Cortex of kidney (tissue), 1 donor: ENCODE measurements around the gene EML4.
"Not testable (repeated sequence)": the region's sequence is repeated elsewhere in the genome, so short reads cannot be mapped to it uniquely, and the experiment has no call there.

Experiments used
- DNase-seq: peaks from one replicate; lab custom pipeline; 2025; lab: John Stamatoyannopoulos, UW

EML4 gene

DNA sequence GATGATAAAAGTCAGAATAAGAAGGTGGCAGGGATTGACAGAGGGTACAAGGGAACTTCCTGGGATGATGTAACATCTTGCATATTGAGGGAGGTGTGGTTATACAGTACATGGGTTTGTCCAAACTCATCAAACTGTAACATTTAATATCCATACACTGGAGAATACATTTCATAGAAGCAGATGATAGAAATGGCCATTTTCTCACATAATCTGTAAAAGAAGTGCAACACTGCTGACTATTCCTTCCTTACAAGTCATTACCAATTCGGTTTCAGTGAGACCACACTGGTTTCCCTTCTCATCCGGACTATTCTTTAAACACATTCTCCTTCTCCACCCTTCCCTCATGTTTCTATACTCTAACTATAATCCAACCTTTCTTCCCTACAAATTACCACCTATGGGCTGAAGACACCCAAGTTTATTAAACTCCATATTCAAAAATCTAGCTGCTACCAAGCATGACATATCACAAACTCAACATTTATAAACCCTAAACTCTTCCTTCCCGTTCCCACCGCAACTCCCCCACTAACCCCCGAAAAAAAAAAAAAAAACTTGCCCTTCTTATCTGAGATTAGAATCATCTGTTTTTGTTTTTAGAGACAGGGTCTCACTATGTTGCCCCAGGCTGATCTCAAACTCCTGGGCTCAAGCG, 190.3 kb downstream of the EML4 start:
- DNase-seq = no peak

- DNase-seq = no peak
Measured at GRCh38 chr2:42359965-42360483, 190.9 kb downstream of the EML4 start.

DNA sequence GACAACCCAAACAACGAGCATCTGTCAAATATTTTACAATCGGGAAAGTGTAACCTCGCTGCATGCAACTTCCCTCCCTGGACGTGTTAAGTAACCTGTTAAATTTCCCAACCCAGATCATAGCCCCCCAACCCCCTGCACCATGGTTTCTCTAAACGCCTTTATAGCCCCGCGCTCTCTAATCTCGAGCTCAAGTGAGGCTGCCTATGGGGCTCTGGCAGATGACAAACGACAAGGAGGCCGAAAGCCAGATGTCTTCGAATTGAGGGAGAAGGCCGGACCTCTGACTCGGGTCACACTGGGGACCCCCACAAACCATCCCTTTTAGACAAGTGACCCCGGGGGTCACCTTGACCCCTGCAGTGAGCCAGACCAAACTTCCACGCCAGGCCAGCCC, 191.3 kb downstream of the EML4 start:
- no peak for DNase-seq

GRCh38 chr2:42360890-42361727, 192.0 kb downstream of the EML4 start, which contains the start of gene COX7A2L:
COX7A2L (minus strand) TSS chr2:42361217; CDS start chr2:42361161, 56 bp downstream.
- peak; percentile 84 for DNase-seq

GRCh38 chr2:42361728-42362283, 192.7 kb downstream of the EML4 start:
- DNase-seq = no peak

- DNase-seq = no peak
Measured at GRCh38 chr2:42363413-42363812, 194.3 kb downstream of the EML4 start.

DNA sequence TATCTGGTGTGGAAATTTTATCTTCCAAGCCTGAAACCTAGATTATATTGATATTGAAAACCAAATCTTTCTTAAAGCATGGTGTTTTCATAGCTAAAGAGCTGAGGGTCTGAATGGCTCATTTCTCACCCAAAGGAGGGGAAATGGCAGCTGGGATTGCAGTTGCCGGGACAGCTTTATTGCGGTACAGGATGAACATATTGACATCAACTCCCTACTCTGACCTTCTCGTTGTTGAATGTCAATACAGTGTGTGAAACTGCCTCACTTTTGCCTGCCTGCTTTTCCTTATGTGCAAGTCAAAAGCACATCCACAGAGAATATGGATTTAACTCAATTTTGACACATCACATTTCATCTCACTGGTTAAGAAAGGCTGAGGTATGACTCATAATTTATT, 195.5 kb downstream of the EML4 start:
- DNase-seq = no peak

DNA sequence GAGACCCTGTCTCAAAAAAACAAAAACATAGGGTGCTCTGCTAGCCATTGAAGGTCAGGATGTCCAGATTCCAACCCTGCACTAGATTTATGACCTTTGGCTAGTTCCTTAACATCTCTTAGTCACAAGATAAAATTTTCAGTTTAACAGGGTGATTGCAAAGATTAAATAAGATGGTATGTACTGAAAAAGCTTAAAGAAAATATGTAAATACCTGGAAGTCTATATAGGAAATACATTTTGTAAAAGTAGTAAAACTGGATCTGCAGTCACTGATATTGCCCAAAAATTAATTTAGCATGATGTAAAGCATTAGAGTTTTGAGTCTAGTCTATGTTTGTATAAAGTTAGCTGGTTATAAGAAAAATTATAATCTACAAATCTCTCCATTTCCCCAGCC, 197.3 kb downstream of the EML4 start:
- DNase-seq = no peak

- no peak for DNase-seq
Measured at GRCh38 chr2:42367835-42368234, 198.7 kb downstream of the EML4 start.

DNA sequence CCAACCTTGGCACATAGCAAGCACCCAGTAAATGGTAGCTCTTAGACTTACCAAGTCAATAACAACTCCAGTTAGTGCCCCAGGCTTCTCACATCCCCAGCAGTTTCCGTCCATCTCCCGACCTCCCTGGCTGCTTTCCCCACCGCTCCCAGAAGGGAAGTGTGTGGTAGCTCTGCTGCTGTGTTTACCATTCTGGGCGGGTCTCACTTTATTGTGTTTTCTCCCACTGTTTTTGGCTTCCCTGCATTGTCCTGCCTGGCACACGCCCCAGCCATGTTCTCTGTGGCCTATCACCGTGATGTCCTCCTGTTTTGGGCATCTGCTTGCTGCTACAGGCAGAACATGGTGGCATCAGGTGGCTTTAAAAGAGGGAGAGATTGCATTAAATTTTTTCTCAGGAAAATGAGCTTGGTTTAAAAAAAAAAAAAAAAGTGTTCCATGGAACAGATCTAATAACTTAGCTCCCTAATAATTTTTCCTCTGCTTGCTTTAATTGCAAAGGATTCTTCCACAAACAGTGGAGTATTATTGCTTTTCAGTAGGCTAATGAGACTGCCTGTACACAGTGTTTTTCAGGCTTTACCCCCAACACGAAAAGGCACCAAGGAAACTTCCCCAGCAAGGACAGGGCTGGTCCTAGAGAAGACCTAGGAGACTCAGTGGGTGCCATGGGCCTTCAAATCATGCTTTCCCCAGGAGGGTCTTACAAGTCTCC, 199.8 kb downstream of the EML4 start:
- no peak for DNase-seq

DNA sequence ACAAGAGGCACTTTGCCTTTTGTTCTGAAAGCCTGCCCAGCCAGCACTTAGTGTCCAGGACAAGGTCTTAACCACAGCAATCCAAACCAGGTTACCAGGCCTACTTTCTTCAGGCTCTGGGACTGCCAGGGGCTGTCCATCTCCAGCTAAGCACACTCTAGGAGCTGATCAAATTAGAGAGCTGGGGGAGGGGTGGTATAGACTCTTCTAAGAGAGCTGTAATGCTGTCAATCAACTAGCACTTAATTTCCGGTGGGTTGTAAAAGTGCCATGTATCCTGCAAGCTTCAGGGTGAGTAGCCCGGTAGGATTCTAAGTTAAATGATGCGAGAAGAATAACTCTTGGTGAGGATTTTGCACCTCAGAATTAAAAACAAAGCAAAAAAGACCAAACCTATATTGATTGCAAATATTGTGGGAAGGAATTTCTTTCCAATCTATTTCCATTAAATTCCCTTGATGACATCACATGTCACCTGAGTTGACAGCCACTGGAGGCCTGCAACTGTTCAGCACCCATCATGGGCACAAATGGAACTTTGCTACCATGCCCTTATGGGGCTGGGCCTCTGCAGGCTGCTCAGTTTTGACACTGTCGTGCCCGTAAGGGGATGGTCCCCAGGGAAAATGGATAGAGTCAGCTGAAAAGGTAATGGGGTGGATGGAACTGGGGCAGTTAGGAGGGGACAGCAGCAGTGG, 200.5 kb downstream of the EML4 start:
- no peak for DNase-seq

GRCh38 chr2:42371611-42372473, 202.7 kb downstream of the EML4 start:
- DNase-seq = no peak

DNA sequence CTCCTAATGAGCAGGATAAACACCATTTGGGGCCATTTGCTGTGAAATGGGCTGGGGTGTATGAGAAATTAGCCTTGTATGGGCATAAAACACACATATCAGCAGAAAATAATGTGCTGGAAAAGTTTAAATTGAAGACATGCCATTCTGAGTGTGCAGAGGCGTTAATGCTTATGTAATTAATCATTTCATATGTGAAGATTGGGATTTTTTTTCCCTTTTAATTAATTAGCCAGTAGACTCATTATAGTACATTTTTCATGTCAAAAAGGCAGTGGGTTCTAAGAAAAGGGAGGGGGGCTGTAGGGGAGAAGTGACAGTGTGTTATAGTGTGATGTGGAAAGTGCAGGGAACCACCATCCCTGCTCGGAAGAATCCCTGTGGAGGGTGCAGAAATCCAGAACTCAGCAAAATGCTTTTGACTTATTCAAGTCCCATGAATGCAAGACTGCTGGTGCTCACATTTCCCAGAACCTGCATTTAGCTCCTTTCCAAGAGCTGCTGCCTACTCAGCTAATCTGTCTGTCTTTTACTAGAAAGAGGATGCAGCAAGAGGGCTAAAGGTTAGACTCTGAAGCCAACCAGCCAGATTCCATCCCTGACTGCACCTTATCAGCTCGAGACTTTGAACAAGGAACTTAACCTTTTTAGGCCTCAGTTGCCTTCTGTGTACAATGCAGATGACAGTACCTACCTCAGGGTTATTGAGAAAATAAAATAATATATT, 203.5 kb downstream of the EML4 start:
- no peak for DNase-seq

DNA sequence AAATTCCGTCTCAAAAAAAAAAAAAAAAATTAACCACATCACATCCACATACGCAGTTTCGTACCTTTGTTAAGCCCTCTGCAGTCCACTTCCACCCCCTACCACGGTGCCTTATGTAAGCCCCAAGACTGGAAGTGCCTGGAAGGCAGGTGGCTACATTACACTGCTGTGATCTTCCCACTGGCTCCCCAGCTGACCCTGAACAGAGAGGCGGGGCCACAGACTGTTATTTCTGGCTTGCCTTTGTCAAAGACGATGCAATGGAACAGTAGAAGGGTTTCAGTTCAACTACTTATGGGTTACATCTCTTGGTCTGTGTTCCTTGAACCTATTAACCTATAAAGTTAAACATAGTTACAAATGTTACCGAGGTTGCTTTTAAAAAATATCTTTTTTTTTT, 207.6 kb downstream of the EML4 start:
- no peak for DNase-seq

GRCh38 chr2:42378415-42378814, 209.3 kb downstream of the EML4 start:
- DNase-seq = no peak

- not testable (repeated sequence) for DNase-seq
Measured at GRCh38 chr2:42380026-42380425, 210.9 kb downstream of the EML4 start.

GRCh38 chr2:42382144-42382543, 213.0 kb downstream of the EML4 start:
- DNase-seq = no peak
